Sigmoid colon (tissue), 4 donors: ENCODE data around the gene ZNF768.
"Not testable (repeated sequence)": the region's sequence is repeated elsewhere in the genome, so short reads cannot be mapped to it uniquely, and the experiment has no call there.

Experiments used
- EP300 ChIP-seq, 4 donors: sonication (generic); formaldehyde crosslinking; IDR thresholded peaks; one replicate each; pipeline ENCODE4 v1.6.1; 2017; ENCODE audit warnings: antibody characterized with exemption in 4 of 4
- POLR2A ChIP-seq, 2 donors: fragments of 450-650 bp; IDR thresholded peaks; one replicate each; pipeline ENCODE4 v1.6.1; 2016; ENCODE audit warnings: antibody characterized with exemption in 2 of 2, mild to moderate bottlenecking in 2 of 2, moderate library complexity in 2 of 2
- POLR2AphosphoS5 ChIP-seq, 4 donors: sonication (generic); formaldehyde crosslinking; IDR thresholded peaks; one replicate each; pipeline ENCODE4 v1.6.1; 2017; ENCODE audit warnings: antibody characterized with exemption in 4 of 4
- TF ChIP-seq, protein P1 (sequence below), 4 experiments: fragments of 450-650 bp in 3 of 4; fragments of 200-600 bp in 1 of 4; IDR thresholded peaks; one replicate each; pipeline ENCODE4 v1.5.1; 2016 to 2019; ENCODE audit warnings: antibody characterized with exemption in 4 of 4, mild to moderate bottlenecking in 3 of 4, moderate library complexity in 2 of 4

DNA sequence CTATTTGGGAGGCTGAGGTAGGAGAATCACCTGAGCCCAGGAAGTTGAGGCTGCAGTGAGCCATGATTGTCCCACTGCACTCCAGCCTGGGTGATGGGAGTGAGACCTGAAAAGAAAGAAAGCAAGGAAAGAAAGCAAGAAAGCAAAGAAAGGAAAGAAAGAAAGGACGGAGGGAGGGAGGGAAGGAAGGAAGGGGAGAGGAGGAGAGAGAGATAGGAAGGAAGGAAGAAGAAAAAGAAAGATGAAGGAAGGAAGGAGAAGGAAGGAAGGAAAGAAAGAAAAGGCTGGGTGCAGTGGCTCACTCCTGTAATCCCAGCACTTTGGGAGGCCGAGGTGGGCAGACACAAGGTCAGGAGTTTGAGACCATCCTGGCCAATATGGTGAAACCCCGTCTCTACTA, 48.6 kb downstream of the ZNF768 start:
- not testable (repeated sequence) for TF ChIP-seq POLR2A, EP300, POLR2AphosphoS5 (IDR thresholded peaks at IDR 0.05)
- TF ChIP-seq, protein P1, sequence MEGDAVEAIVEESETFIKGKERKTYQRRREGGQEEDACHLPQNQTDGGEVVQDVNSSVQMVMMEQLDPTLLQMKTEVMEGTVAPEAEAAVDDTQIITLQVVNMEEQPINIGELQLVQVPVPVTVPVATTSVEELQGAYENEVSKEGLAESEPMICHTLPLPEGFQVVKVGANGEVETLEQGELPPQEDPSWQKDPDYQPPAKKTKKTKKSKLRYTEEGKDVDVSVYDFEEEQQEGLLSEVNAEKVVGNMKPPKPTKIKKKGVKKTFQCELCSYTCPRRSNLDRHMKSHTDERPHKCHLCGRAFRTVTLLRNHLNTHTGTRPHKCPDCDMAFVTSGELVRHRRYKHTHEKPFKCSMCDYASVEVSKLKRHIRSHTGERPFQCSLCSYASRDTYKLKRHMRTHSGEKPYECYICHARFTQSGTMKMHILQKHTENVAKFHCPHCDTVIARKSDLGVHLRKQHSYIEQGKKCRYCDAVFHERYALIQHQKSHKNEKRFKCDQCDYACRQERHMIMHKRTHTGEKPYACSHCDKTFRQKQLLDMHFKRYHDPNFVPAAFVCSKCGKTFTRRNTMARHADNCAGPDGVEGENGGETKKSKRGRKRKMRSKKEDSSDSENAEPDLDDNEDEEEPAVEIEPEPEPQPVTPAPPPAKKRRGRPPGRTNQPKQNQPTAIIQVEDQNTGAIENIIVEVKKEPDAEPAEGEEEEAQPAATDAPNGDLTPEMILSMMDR (IDR thresholded peaks at IDR 0.05), result not testable (repeated sequence)
